HS-5 (cell line): ENCODE measurements around the gene ITPR1.

Experiments
- DNase-seq: peaks from one replicate; pipeline ENCODE4 v3.0.0-alpha.2; 2012; ENCODE audit warnings: low read depth

Gene ITPR1

DNA sequence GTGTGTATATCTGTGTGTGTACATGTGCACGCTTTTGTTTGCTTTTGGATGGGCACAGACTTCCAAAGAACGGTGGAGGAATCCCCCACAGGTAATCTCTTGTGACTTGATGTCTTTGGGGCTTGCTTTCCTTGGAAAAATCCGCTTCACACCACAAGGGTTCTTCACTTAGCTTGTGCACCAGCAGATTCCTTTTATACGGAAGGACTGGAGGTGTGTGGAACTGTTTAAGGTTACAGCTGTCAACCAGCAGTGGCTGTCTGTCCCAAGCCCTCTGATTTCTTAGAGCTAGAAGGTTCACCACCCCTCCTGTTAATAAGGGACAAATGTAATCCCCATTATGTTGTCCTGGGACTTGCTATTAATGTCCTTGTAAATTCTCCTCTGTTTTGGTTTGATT is 193.5 kb downstream of the ITPR1 start:
- no peak for DNase-seq

DNA sequence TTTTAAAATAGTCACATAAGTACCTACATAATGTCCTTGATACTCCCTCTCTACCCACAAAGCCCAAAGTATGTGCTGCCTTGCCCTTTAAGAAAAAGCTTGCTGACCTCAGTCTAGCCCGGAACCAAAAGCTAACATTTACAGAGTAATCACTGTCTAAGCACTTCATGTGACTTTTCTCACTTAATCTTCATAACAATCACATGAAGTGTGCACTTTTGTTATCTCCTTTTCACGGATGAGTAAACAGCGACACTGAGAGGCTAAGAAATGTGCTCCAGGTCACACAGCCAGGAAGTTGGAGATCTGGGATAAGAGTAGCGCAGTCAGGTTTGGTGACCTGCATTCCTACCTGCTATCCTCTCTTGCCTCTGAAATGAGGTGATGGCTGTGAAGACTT is 194.0 kb downstream of the ITPR1 start:
- no peak for DNase-seq

DNA sequence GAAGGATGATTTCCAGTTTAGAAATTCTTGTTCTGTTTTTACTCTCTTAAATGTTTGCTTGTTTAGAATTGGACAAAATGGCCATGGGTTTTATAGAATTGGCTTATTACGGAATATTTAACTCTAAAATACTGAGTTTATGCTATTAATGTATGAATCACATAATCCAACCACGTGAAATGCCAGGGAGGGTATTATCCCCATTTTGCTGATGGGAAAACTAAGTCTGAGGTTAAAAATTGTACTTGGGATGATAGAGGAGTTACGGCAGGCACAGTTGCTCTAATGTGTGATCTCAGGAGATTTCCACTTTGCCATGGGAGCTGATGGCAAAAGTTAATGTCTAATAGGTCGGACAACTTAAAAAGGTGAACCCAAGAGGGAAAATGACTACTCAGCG is 194.4 kb downstream of the ITPR1 start:
- DNase-seq: no peak

DNA sequence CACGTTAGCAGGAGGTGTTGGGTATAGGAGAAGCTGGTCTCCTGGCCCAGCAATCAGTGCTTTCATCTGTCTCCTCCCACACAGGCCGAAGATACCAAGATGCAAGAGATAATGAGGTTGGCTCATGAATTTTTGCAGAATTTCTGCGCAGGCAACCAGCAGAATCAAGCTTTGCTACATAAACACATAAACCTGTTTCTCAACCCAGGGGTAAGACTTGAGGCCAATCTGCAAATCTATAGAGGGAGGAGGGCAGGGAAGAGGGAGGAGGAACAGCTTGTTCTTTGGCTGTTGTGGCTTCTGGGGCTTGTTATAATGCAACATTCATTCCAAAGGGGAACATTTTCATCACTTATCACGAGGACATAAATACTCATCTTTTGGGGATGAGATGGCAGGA is 195.3 kb downstream of the ITPR1 start:
- DNase-seq: no peak

GRCh38 chr3:4689021-4689420 is 195.9 kb downstream of the ITPR1 start:
- DNase-seq: no peak

- no peak for DNase-seq
These were observed 197.1 kb downstream of the ITPR1 start for GRCh38 chr3:4690277-4690676.

DNA sequence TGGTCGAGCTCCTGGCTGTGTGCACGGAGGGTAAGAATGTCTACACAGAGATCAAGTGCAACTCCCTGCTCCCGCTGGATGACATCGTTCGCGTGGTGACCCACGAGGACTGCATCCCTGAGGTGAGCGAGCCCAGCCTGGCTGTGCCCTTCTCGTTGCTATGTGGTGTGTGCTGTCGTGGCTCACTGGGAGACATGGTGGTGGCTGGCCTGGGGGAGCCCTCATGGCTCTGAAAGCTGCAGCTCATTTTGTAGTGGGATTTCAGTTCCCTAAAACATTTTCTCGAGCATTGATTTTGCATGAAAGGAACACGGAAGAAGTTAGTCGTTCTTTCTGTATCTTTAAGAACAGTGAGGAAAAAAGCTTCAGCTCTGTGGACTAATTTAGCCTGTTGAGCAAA is 200.5 kb downstream of the ITPR1 start:
- no peak for DNase-seq

DNA sequence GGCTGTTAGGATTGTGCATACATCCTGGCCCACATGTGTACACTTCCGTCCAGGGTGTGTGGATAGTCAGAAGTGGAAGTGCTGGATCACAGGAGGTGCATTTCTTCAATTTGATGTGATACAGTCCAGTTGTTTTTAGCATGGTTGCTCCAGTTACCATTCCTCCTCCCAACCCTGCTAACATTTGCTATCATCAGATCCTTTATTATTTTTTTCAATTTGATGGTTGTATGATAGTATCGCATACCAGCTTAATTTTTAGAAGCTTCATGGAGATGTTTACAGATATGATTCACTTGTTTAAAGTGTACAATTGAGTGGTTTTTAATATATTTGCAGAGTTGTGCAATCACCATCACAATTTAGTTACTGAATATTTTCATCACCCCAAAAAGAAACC is 202.7 kb downstream of the ITPR1 start:
- no peak for DNase-seq

DNA sequence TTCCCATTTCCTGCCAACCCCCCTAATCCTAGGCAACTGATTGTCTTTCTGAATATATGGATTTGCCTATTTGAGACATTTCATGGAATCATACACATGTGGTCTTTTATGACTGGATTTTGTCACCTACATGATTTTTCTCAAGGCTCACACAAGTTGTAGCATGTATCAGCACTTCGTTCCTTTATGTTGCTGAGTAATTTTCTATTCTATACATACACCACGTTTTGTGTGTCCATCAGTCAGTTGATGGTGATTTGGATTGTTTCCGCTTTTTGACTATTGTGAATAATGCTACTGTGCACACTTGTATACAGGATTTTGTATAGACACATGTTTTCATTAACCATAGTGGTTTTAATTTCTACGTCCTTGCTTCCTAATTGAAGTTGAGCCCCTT is 203.1 kb downstream of the ITPR1 start:
- DNase-seq: no peak

- DNase-seq: no peak
These were observed 205.1 kb downstream of the ITPR1 start for GRCh38 chr3:4698125-4698821.

GRCh38 chr3:4703054-4703480 is 209.9 kb downstream of the ITPR1 start:
- no peak for DNase-seq

- no peak for DNase-seq
These were observed 211.4 kb downstream of the ITPR1 start for GRCh38 chr3:4704552-4704951.

DNA sequence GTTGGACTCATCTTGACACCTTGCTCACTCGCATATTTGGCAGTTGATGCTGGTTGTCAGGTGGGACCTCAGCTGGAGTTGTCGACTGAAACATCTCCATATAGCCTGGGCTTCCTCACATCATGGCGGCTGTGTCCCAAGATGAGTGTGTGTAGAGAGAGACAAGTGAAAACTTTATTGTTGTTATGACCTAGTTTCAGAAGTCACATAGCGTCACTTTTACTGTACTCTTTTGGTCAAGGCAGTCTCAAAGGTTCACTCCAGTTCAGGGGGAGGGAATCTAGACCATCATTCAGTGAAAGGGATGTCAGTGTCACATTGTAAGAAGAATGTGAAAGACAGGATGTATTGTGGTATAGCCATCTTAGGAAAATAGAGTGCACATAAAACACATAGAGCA is 214.2 kb downstream of the ITPR1 start:
- no peak for DNase-seq

- no peak for DNase-seq
These were observed 215.1 kb downstream of the ITPR1 start for GRCh38 chr3:4708230-4708629.

DNA sequence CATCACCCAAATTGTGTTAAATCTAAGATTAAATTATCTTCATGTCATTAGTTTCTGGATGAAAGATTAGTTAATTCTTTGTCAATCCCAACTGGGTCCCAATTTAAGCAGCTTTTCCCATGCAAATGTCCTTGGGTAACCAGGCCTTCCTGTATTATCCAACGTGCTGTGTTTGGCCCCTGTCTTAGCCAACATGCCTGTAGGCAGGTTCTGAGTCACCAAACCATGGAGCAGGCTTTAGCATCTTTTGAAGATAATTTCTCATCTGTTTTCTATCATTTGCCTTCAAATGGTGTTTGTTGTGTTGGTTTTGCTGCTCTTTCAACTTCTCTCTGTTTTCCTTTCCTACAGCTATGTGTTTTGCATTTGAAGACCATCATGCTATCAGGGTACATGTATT is 216.2 kb downstream of the ITPR1 start:
- DNase-seq: no peak

- DNase-seq: no peak
These were observed 217.0 kb downstream of the ITPR1 start for GRCh38 chr3:4710191-4710590.

DNA sequence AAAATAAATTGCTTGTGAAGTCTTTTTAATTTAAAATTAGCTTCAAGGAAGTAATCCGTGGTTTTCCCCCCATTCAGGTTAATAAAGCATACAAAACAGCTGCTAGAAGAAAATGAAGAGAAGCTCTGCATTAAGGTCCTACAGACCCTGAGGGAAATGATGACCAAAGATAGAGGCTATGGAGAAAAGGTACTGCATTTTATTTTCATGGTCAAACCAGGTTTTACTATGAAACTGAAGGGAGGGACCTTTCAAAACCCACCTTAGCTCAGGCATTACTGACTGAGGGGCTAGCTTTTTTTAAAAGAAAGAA is 218.5 kb downstream of the ITPR1 start:
- DNase-seq: no peak

- no peak for DNase-seq
These were observed 219.0 kb downstream of the ITPR1 start for GRCh38 chr3:4712109-4712508.

DNA sequence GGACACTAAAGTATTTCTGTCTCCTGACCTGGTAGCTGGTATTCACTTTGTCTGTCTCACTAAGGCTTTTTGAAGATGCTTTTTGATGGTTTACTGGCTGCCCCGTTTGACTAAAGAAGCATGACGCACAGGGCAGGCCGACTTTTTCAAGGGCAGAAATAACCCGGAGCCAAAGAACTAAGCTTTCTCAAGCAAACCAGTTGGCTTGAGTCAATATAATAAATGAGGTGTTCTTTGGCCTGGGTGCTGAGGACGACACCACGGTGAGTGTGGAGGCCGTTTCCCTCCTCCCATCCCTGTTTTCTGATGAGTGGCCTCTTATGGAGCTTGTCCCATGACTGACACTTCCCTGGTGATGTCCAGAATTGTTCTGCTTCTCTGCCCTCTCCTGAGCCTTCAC is 220.9 kb downstream of the ITPR1 start:
- DNase-seq: no peak

DNA sequence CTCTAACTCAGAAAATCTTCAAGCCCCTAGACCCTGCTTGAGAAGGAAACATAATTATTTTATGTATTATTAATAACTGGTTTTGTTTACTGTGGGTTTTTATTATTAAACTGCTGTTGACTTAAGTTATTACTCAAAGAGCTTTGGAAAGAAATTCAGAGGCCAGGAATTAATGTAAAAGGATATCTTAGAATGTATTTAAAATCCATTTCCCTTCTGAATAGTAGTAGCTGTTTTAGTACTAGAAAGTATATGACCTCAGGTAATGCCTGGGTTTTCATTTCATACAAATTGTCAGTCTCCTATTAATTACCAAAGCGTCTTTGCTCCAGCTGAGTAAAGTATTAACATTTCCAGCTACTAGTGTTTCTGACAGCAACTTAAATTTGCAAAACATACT is 223.1 kb downstream of the ITPR1 start:
- no peak for DNase-seq

DNA sequence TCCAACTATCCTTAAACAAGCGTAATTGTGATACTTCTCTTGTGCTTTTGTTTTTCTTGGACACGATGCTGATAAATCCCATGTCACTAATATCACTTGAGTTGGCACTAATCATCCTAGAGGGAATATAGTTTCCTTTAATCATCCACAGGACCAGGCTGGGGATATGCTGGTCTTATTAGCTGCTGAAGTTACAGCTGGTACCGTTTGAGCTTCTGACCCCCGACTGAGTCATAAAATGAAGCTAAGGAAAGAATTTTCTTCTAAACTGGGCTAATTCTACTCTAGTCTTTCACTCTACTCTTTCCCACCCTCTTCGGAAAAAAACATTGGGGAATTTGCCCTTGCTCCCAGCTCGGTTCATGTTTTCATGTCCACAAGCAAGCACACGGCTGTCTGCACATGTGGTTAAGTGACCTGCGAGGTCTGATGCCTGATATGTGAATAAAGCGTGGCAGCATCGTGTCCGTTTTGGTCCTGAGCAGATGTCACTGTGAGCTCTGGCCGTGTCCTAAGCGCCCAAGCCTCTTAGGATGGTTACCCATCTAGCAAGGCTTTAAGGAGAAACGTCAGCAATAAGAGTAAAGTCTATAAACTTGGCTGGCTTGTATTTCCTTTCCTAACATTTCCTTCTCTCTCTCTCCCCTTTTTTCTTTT is 223.7 kb downstream of the ITPR1 start:
- no peak for DNase-seq

DNA sequence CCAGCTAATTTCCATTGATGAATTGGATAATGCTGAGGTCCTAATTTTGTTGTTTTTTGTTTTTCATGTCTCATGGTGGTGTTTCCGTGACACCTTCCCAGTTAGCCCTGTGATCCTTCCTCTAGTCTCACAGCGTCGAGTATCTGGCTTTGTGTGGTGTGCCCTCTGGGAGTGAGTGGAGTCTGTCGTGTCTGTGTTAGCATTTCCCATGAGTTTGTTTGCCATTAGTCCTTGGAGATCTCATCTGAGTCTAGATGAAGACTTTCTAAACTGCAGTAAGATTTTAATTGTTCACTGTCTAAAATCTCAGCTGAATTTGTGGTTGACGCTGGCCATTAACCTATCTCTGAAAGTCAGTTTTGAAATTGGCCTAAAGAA is 224.2 kb downstream of the ITPR1 start:
- no peak for DNase-seq

GRCh38 chr3:4718179-4718736 is 225.1 kb downstream of the ITPR1 start:
- DNase-seq: no peak

DNA sequence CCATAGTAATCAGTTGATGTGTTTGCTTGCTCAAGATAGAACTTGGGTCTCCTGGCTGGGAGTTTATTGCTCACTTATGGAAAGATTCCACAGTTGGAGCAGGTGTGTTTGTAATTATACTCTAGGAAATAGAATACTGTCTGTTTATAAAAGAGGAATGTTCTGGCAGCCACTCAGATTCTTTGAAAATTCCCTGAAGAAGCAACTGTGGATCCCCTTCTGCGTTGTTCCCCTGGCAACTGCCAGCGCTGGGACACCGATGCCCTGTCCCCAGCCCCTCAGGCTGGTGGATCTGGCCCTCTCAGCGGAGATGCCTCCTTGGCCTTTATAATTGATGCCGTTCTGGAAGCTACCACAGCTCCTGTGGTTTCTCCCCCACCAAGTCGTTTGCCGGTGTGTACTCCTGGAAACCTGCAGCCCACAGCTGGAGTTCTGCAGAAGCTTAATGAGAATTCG is 225.9 kb downstream of the ITPR1 start:
- DNase-seq: no peak
